Keratinocyte (primary cell): Measurements from ENCODE around the gene RGL1. TPM values are rescaled to one million over a fixed set of nuclear protein-coding genes. Genes with fewer than 3 reads are reported as not detected.

Experiments used
- DNase-seq: peaks from one replicate; pipeline ENCODE4 v3.0.0-alpha.2; 2011; ENCODE audit warnings: low read depth, missing footprints, low spot score
- FAIRE-seq: peaks from 2 replicates; lab custom pipeline; 2011; peaks lifted over from hg19 to GRCh38; lab: Jason Lieb, UNC
- H2AFZ ChIP-seq: 2 replicates; pipeline ENCODE4 v1.6.0; 2012; ENCODE audit warnings: low read length, control low read depth, inconsistent platforms; ENCODE audit not compliant: control insufficient read depth
- H3K27ac ChIP-seq: 2 replicates; pipeline ENCODE4 v1.5.1; 2011; ENCODE audit warnings: low read length; ENCODE audit not compliant: control insufficient read depth, insufficient read depth
- H3K27me3 ChIP-seq: 3 replicates; pipeline ENCODE4 v1.6.0; 2011; ENCODE audit warnings: low read length; ENCODE audit not compliant: control insufficient read depth, insufficient read depth; ENCODE audit errors: extremely low read depth
- H3K36me3 ChIP-seq, 2 experiments: 2 replicates in 1 of 2; 3 replicates in 1 of 2; pipeline ENCODE4 v1.5.1; 2011; ENCODE audit warnings: low read length in 2 of 2, mild to moderate bottlenecking in 1 of 2; ENCODE audit not compliant: control insufficient read depth in 2 of 2, insufficient read depth in 2 of 2; ENCODE audit errors: extremely low read depth in 1 of 2
- H3K4me1 ChIP-seq: 3 replicates; pipeline ENCODE4 v1.5.1; 2011; ENCODE audit warnings: low read length; ENCODE audit not compliant: control insufficient read depth, insufficient read depth; ENCODE audit errors: extremely low read depth
- H3K4me2 ChIP-seq: 3 replicates; pipeline ENCODE4 v1.6.0; 2011; ENCODE audit warnings: low read depth, low read length; ENCODE audit not compliant: control insufficient read depth, insufficient read depth; ENCODE audit errors: extremely low read depth
- H3K4me3 ChIP-seq, 3 experiments: fragments of 200-600 bp in 1 of 3; sonication (generic) in 1 of 3; 2 replicates in 2 of 3; 3 replicates in 1 of 3; pipeline ENCODE4 v1.5.1; 2011 to 2016; ENCODE audit warnings: low read length in 3 of 3, mild to moderate bottlenecking in 3 of 3, control low read depth in 2 of 3, inconsistent platforms in 1 of 3, low read depth in 1 of 3, mixed read lengths in 1 of 3, mixed run types in 1 of 3, moderate library complexity in 1 of 3; ENCODE audit not compliant: control insufficient read depth in 2 of 3, insufficient read depth in 2 of 3; ENCODE audit errors: extremely low read depth in 1 of 3
- H3K79me2 ChIP-seq: 2 replicates; pipeline ENCODE4 v1.6.0; 2012; ENCODE audit warnings: low read length; ENCODE audit not compliant: control insufficient read depth, insufficient read depth
- H3K9ac ChIP-seq: 3 replicates; pipeline ENCODE4 v1.6.0; 2011; ENCODE audit warnings: low read length; ENCODE audit not compliant: control insufficient read depth, insufficient read depth; ENCODE audit errors: extremely low read depth
- H3K9me1 ChIP-seq: 3 replicates; pipeline ENCODE4 v1.6.0; 2011; ENCODE audit warnings: low read length; ENCODE audit not compliant: control insufficient read depth, insufficient read depth; ENCODE audit errors: extremely low read depth
- H3K9me3 ChIP-seq: 2 replicates; pipeline ENCODE4 v1.5.1; 2012; ENCODE audit warnings: low read depth, low read length; ENCODE audit not compliant: control insufficient read depth
- H4K20me1 ChIP-seq: 3 replicates; pipeline ENCODE4 v1.6.0; 2011; ENCODE audit warnings: low read length; ENCODE audit not compliant: control insufficient read depth, insufficient read depth; ENCODE audit errors: extremely low read depth
- CTCF ChIP-seq, 3 experiments: IDR thresholded peaks in 1 of 3; conservative IDR thresholded peaks in 1 of 3; optimal IDR thresholded peaks in 1 of 3; 2 replicates in 2 of 3; 3 replicates in 1 of 3; pipeline versions ENCODE3 to v1.5.1; 2011; ENCODE audit warnings: low read length in 3 of 3, mild to moderate bottlenecking in 3 of 3, moderate library complexity in 2 of 3, control low read depth in 1 of 3, inconsistent platforms in 1 of 3; ENCODE audit not compliant: insufficient read depth in 2 of 3; ENCODE audit errors: extremely low read depth in 1 of 3
- EZH2 ChIP-seq: IDR thresholded peaks from one replicate; pipeline ENCODE4 v1.6.1; 2012; ENCODE audit warnings: inconsistent platforms, mild to moderate bottlenecking, low read length, moderate library complexity
- dilution Hi-C: fragments of 300-500 bp; cut with MboI; formaldehyde crosslinking; loops from one replicate; pipeline ENCODE4 v1.7.0; 2020; ENCODE audit warnings: low sequenced_read_pairs; ENCODE audit not compliant: extremely low pct_ligation_motif_present
- polyA plus RNA-seq, 5 experiments: library from polyadenylated mRNA; depleted of rRNA in 3 of 5; stranded (reverse) in 3 of 5; stranded (forward) in 1 of 5; unstranded in 1 of 5; fragments of >200 nt; gene quantifications; 1 replicate in 1 of 5; 2 replicates in 3 of 5; 3 replicates in 1 of 5; pipeline versions ENCODE4 v1.2.1 to v1.2.3, GENCODE V29; 2011 to 2012; ENCODE audit warnings: missing spikeins in 2 of 5, low read depth in 1 of 5, low replicate concordance in 1 of 5

RGL1 gene
- polyA plus RNA-seq, 1 donor (not counting 4 experiments of a cell fraction or from before 2014, with no cell fraction given) = 1.2 TPM

DNA sequence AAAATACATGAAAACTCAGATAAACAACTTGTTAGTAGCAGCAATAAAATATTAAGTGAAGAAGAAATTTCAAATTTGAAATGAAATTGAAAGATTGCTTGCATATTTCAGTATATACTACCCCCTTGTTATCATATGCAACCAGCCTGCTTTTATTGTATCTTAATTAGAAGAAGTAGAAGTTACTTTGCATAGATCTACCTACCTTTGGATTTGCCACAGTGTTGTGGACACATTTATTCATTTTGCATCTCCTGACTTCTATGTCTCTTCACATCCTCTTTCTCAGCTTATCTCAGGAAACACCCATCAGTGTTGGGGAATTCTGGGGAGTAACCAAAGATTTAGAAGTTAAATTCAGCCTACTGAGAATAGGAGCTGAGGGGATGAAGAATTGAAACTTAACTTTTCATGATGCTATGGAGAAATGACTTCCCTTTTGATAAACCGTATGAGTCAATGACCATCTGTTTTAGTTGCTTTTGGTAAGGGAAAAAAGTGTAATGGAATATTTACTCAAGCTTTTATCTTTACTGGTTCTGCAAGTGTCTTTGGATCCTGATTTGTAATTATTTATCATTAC lies 96.9 kb downstream of the RGL1 start:
- Histone ChIP-seq H3K4me1 (no peaks in the 10 kb centered on the region), H3K4me2 (no peak overlapping the region), H3K9me1 (no peaks in the 10 kb centered on the region), H3K27ac (no peak overlapping the region), H2AFZ (no peak overlapping the region), H3K9me3 (no peaks in the 10 kb centered on the region), H3K36me3 (no peaks in the 10 kb centered on the region), H3K9ac (no peak overlapping the region), H3K27me3 (no peaks in the 10 kb centered on the region), H3K79me2 (no peaks in the 10 kb centered on the region), H4K20me1 (no peaks in the 10 kb centered on the region), H3K4me3 (no peak overlapping the region)
- TF ChIP-seq EZH2 (no peak), CTCF (optimal IDR thresholded peaks at IDR 0.05 in 1 of 3, IDR thresholded peaks at IDR 0.05 in 1 of 3, conservative IDR thresholded peaks at IDR 0.05 in 1 of 3; ENCODE audit: extremely low read depth in 1 of 3, insufficient read depth in 2 of 3, low read length in 3 of 3) (no peak)
- DNase-seq (no peak), FAIRE-seq (no peak)
- dilution Hi-C loops = no loop called here

GRCh38 chr1:183903101-183903500 lies 98.2 kb downstream of the RGL1 start:
- no peaks in the 10 kb centered on the region for H3K36me3 ChIP-seq
- dilution Hi-C loops = no loop called here
- DNase-seq = no peak
- H3K27me3 ChIP-seq = no peaks in the 10 kb centered on the region
- no peak overlapping the region for H3K27ac ChIP-seq
- FAIRE-seq = no peak
- H3K4me3 ChIP-seq = no peak overlapping the region
- no peak for TF ChIP-seq CTCF (optimal IDR thresholded peaks at IDR 0.05 in 1 of 3, IDR thresholded peaks at IDR 0.05 in 1 of 3, conservative IDR thresholded peaks at IDR 0.05 in 1 of 3; ENCODE audit: extremely low read depth in 1 of 3, insufficient read depth in 2 of 3, low read length in 3 of 3)
- TF ChIP-seq EZH2 = no peak
- H3K9me1 ChIP-seq = no peaks in the 10 kb centered on the region
- H2AFZ ChIP-seq = no peak overlapping the region
- H3K9me3 ChIP-seq = no peaks in the 10 kb centered on the region
- H3K4me1 ChIP-seq = no peaks in the 10 kb centered on the region
- no peak overlapping the region for H3K4me2 ChIP-seq
- no peaks in the 10 kb centered on the region for H4K20me1 ChIP-seq
- H3K79me2 ChIP-seq = no peaks in the 10 kb centered on the region
- no peak overlapping the region for H3K9ac ChIP-seq
